Activated CD8-positive, alpha-beta memory T cell treated with anti-CD3 and anti-CD28 coated beads for 4 hours (primary cell): ENCODE measurements around the gene PRPF18.

Source experiments
- DNase-seq, 2 donors: peaks; one replicate each; pipeline ENCODE4 v3.0.0-alpha.2; 2020; ENCODE audit warnings: low read depth in 2 of 2

The PRPF18 gene

GRCh38 chr10:13604357-13605040, 17.7 kb downstream of the PRPF18 start:
- DNase-seq: no peak

GRCh38 chr10:13608246-13608853, 21.6 kb downstream of the PRPF18 start:
- DNase-seq: no peak

- DNase-seq: no peak
These were observed 26.0 kb downstream of the PRPF18 start for GRCh38 chr10:13612654-13613373.

- no peak for DNase-seq
These were observed 26.8 kb downstream of the PRPF18 start for GRCh38 chr10:13613519-13613918.

GRCh38 chr10:13614530-13615332, 28.0 kb downstream of the PRPF18 start:
- DNase-seq: no peak

- no peak for DNase-seq
These were observed 29.0 kb downstream of the PRPF18 start for GRCh38 chr10:13615650-13616300.

- no peak for DNase-seq
These were observed 30.4 kb downstream of the PRPF18 start for GRCh38 chr10:13617116-13617515.

- DNase-seq: no peak
These were observed 35.2 kb downstream of the PRPF18 start for GRCh38 chr10:13621931-13622330.

GRCh38 chr10:13624630-13625029, 37.9 kb downstream of the PRPF18 start:
- no peak for DNase-seq

- no peak for DNase-seq
These were observed 40.9 kb downstream of the PRPF18 start for GRCh38 chr10:13627459-13628310.

GRCh38 chr10:13628661-13629060, 41.9 kb downstream of the PRPF18 start:
- DNase-seq: no peak

- no peak for DNase-seq
These were observed 42.4 kb downstream of the PRPF18 start for GRCh38 chr10:13629116-13629515.

- DNase-seq: no peak
These were observed 43.5 kb downstream of the PRPF18 start for GRCh38 chr10:13630231-13630630.

- no peak for DNase-seq
These were observed 44.8 kb downstream of the PRPF18 start for GRCh38 chr10:13631594-13631993.

- no peak for DNase-seq
These were observed 45.7 kb downstream of the PRPF18 start for GRCh38 chr10:13632440-13632839.

GRCh38 chr10:13632884-13633440, 46.2 kb downstream of the PRPF18 start:
- no peak for DNase-seq

GRCh38 chr10:13633689-13634088, 46.9 kb downstream of the PRPF18 start:
- no peak for DNase-seq

- DNase-seq: no peak
These were observed 47.4 kb downstream of the PRPF18 start for GRCh38 chr10:13634207-13634606.

GRCh38 chr10:13636776-13637175, 50.0 kb downstream of the PRPF18 start:
- no peak for DNase-seq

GRCh38 chr10:13637303-13637856, 50.6 kb downstream of the PRPF18 start:
- DNase-seq: no peak
